GM19452 (cell line): ENCODE results near the gene ENOX1.

ENCODE experiments used
- ATAC-seq: cut with Tn5 transposase; IDR thresholded peaks from one replicate; pipeline ENCODE4 v1.9.1; 2021; ENCODE audit not compliant: unreplicated experiment

Gene ENOX1

DNA sequence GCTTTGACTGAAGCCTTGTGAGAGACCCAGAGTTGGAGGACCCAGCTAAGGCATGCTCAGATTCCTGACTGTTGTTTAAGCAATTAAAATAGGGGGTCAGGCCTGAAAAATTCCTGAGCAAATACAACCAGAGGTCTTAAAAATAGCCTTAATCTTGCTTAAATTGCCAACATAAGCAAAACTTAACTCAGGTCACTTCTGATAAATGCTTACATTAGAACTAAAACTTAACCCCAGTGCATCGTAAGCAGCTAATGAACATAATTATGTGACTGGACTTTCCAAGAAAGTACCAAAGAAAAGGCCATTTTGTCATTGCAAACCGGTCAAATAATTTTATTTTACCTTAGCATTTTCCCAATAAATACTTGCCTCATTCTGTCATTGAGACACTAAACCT is 294.5 kb downstream of the ENOX1 start:
- ATAC-seq: no peak

- no peak for ATAC-seq
Observed at GRCh38 chr13:43489233-43489632, 297.5 kb downstream of the ENOX1 start.

- no peak for ATAC-seq
Observed at GRCh38 chr13:43487885-43488284, 298.9 kb downstream of the ENOX1 start.

GRCh38 chr13:43487461-43487860 is 299.3 kb downstream of the ENOX1 start:
- ATAC-seq: no peak

GRCh38 chr13:43484432-43485225 is 302.1 kb downstream of the ENOX1 start:
- ATAC-seq: no peak

- no peak for ATAC-seq
Observed at GRCh38 chr13:43483930-43484329, 302.8 kb downstream of the ENOX1 start.

- ATAC-seq: no peak
Observed at GRCh38 chr13:43482641-43483040, 304.1 kb downstream of the ENOX1 start.

DNA sequence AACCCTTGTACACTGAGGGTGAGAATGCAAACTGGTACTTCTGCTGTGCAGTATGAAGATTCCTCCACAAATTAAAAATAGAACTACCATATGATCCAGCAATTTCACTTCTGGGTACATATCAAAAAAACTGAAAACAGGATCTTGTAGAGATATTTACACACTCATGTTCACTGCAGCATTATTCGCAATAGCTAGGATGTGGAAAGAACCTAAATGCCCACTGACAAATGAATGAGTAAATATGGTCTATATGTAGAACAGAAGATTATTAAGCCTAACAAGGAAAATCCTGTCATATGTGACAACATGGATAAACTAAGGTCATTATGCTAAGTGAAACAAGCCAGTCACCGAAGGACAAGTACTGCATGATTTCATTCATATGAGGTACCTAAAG is 304.7 kb downstream of the ENOX1 start:
- ATAC-seq: no peak

DNA sequence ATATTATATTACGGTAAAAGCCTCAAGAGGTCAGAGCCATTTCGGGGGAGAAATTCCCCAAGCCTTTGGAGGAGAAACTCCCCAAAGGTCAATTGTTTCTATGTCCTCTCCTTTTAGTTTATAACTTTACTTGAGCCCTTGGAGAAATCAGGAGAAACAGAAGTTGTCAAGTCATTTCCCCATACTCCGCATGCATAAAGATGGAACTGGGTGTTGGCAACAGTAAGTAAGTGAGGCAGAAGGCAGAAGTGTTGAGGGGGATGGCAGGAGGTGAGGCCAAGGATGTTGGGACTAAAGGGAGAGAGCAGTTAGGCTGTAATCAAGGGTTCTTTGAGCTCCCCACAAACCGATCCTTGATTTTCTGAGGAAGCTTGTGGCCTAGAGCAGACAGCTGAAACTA is 307.9 kb downstream of the ENOX1 start:
- no peak for ATAC-seq

- ATAC-seq: no peak
Observed at GRCh38 chr13:43478211-43478610, 308.6 kb downstream of the ENOX1 start.

- no peak for ATAC-seq
Observed at GRCh38 chr13:43475140-43475539, 311.6 kb downstream of the ENOX1 start.

- no peak for ATAC-seq
Observed at GRCh38 chr13:43473437-43473836, 313.3 kb downstream of the ENOX1 start.

DNA sequence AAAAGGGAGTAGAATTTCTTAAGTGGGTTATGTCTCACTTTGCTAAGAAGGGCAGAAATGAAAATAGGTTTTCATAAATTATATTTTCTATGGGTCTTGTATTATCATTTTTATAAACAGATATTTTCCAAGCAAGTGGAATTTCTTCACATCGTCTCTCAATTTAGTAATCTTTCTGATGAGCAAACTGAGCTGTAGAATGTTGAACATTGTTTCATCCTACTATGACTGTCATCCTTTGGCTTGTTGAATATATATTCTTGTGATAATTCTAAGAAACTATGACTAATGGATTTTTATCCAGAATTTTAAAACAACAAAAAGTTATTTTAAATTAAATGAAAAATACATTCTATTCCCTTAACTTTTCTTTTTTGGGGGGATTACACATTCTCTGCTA is 313.8 kb downstream of the ENOX1 start:
- ATAC-seq: no peak

DNA sequence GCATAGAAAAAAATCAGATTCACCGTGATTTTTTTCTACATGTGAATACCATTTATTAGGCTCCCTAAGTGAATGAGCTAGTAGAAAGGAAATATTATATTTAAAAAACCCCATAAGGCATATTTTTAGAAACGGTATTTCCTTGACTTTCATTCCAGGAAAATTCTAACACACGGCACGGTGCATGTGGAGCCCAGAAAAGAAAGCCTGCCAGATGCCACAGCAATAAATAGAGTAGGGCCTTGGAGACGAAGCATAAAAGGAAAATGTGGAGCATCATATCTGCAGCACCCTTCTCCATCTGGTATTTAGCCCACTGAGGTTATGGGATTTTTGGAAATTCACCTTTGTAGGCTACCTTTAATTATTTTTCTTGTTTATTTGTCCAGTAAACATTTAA is 314.4 kb downstream of the ENOX1 start:
- no peak for ATAC-seq

DNA sequence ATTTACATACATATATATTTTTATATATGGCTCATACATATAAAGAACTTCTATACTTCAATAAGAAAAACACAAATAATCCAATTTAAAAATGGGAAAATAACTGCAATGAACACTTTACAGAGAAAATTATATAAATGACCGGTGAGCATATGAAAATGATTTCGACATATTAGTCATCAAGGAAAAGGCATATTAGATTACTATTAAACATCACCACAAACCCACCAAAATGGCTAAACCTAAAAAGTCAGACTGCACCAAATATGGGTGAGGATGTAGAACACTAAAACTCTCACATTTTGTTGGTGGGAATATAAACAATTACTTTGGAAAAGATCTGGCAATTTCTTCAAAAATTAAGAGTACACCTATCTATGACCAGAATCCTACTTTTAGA is 316.2 kb downstream of the ENOX1 start:
- no peak for ATAC-seq

GRCh38 chr13:43469791-43470190 is 317.0 kb downstream of the ENOX1 start:
- no peak for ATAC-seq

- no peak for ATAC-seq
Observed at GRCh38 chr13:43464578-43465264, 322.1 kb downstream of the ENOX1 start.

- no peak for ATAC-seq
Observed at GRCh38 chr13:43448605-43449336, 338.0 kb downstream of the ENOX1 start.

DNA sequence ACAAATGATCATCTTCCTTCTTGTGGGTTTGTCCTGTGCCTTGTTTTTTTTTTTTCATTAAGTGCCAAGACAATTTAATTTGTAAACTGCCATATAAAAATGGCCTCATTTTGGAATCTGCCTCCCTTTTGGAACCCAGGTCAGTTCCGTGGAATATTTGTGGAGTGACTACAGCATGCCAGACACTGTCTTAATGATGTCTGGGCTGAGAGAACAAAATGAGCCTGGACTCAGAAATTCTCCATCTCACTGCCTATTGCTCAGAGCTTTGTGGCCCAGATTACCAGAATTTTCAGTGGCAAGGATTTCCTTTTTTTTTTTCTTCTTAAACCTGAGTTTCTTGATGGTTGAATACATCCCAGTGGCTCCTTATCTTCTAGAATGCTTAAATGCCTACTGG is 340.6 kb downstream of the ENOX1 start:
- ATAC-seq: no peak

- no peak for ATAC-seq
Observed at GRCh38 chr13:43445668-43446067, 341.1 kb downstream of the ENOX1 start.

DNA sequence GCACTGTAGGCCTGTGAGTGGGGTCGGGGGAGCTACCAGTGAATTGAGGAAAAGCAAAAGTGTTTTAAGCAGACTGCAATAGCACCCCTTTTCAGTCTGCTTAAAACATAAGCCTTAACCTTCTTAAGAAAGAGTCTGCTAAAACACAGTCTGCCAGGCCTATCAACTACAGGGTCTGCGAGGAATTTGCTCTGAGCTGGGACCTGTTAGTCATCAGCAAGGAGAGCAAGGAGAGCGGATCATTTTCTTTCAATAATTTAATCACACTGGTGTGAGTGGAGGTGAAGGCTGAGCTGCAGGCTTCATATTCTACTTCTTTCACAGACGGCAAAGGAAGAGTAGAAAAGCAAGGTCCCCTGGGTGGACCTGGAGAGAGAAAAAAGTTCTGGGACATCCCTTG is 342.7 kb downstream of the ENOX1 start:
- no peak for ATAC-seq

GRCh38 chr13:43441899-43442499 is 344.8 kb downstream of the ENOX1 start:
- ATAC-seq: no peak
